HG03095 (cell line): ENCODE measurements around the gene TAB3.

Experiments
- ATAC-seq: cut with Tn5 transposase; IDR thresholded peaks from one replicate; pipeline ENCODE4 v1.9.1; 2021; ENCODE audit warnings: moderate library complexity; ENCODE audit not compliant: unreplicated experiment

The TAB3 gene

GRCh38 chrX:30779453-30780030, 109.5 kb downstream of the TAB3 start:
- ATAC-seq, result no peak

DNA sequence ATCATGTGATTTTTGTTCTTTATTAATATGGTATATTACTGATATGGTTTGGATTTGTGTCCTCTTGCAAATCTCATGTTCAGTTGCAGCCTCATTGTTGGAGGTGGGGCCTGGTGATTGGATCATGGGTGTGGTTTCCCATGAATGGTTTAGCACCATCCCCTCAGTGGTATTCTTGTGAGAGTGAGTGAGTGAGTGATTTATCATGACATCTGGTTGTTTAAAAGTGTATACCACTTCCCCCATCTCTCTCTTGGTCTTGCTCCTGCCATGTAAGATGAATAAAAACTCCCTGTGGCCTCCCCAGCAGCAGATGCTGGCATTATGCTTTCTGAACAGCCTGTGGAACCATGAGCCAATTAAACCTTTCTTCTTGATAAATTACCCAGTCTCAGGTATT, 111.5 kb downstream of the TAB3 start:
- ATAC-seq, result no peak
